HAP-1 (cell line): ENCODE data around the gene NEK6.

ENCODE experiments used
- DNase-seq, 2 experiments: peaks; one replicate each; pipeline ENCODE4 v3.0.0-alpha.2; 2016 to 2020; ENCODE audit warnings: low spot score in 2 of 2
- H3K27me3 ChIP-seq: fragments of 250-450 bp; sonication (Bioruptor Pico); 2 replicates; pipeline ENCODE4 v1.5.1; 2020; ENCODE audit warnings: low read depth, mild to moderate bottlenecking, moderate library complexity
- H3K36me3 ChIP-seq: fragments of 250-450 bp; sonication (Bioruptor Pico); replicated peaks from 2 replicates; pipeline ENCODE4 v1.5.1; 2020; ENCODE audit warnings: mild to moderate bottlenecking
- H3K4me1 ChIP-seq: fragments of 250-450 bp; sonication (Bioruptor Pico); 2 replicates; pipeline ENCODE4 v1.5.1; 2020; ENCODE audit warnings: mild to moderate bottlenecking
- H3K4me3 ChIP-seq: fragments of 250-450 bp; sonication (Bioruptor Pico); 2 replicates; pipeline ENCODE4 v1.5.1; 2020; ENCODE audit warnings: mild to moderate bottlenecking, moderate library complexity
- H3K9me3 ChIP-seq: fragments of 250-450 bp; sonication (Bioruptor Pico); 2 replicates; pipeline ENCODE4 v1.5.1; 2020; ENCODE audit warnings: mild to moderate bottlenecking, moderate library complexity
- in situ Hi-C: fragments of 300-500 bp; cut with MboI; formaldehyde crosslinking; loops from 3 replicates; pipeline ENCODE4 v1.14.3; 2020; ENCODE audit warnings: low sequenced_read_pairs, inconsistent platforms, mixed read lengths

The NEK6 gene

GRCh38 chr9:124357721-124358361 lies 100.1 kb downstream of the NEK6 start:
- no peaks in the 10 kb centered on the region for H3K4me1 ChIP-seq
- peak in 1 of 2 experiments; percentile 7 for DNase-seq
- in situ Hi-C loops, result no loop called here
- peaks cover 34% of the 10 kb centered on the region for H3K36me3 ChIP-seq
- no peak overlapping the region for H3K4me3 ChIP-seq
- H3K9me3 ChIP-seq, result no peaks in the 10 kb centered on the region
- H3K27me3 ChIP-seq, result no peaks in the 10 kb centered on the region

- no peak overlapping the region for H3K4me3 ChIP-seq
- peaks cover 26% of the 10 kb centered on the region for H3K36me3 ChIP-seq
- H3K27me3 ChIP-seq, result no peaks in the 10 kb centered on the region
- no peaks in the 10 kb centered on the region for H3K4me1 ChIP-seq
- in situ Hi-C loops, result no loop called here
- DNase-seq, result peak in 1 of 2 experiments; percentile 3
- H3K9me3 ChIP-seq, result no peaks in the 10 kb centered on the region
Measured at GRCh38 chr9:124358631-124359030, 100.9 kb downstream of the NEK6 start.

- H3K9me3 ChIP-seq, result no peaks in the 10 kb centered on the region
- no peaks in the 10 kb centered on the region for H3K4me1 ChIP-seq
- H3K36me3 ChIP-seq, result peaks cover 19% of the 10 kb centered on the region
- DNase-seq, result peak in 1 of 2 experiments; percentile 6
- H3K27me3 ChIP-seq, result no peaks in the 10 kb centered on the region
- in situ Hi-C loops, result no loop called here
- H3K4me3 ChIP-seq, result no peak overlapping the region
Measured at GRCh38 chr9:124359426-124359825, 101.7 kb downstream of the NEK6 start.

- Histone ChIP-seq H3K4me3 (no peak overlapping the region), H3K36me3 (peaks cover 17% of the 10 kb centered on the region), H3K27me3 (no peaks in the 10 kb centered on the region), H3K4me1 (no peaks in the 10 kb centered on the region), H3K9me3 (no peaks in the 10 kb centered on the region)
- DNase-seq, result no peak
- in situ Hi-C loops, result no loop called here
Measured at GRCh38 chr9:124359855-124360678, 102.3 kb downstream of the NEK6 start.

GRCh38 chr9:124361128-124361527 lies 103.4 kb downstream of the NEK6 start:
- H3K27me3 ChIP-seq, result no peaks in the 10 kb centered on the region
- H3K9me3 ChIP-seq, result no peaks in the 10 kb centered on the region
- H3K4me1 ChIP-seq, result no peaks in the 10 kb centered on the region
- no peak overlapping the region for H3K4me3 ChIP-seq
- peak in 1 of 2 experiments; percentile 5 for DNase-seq
- peaks cover 7% of the 10 kb centered on the region for H3K36me3 ChIP-seq
- in situ Hi-C loops, result no loop called here

GRCh38 chr9:124363326-124364096 lies 105.8 kb downstream of the NEK6 start:
- DNase-seq, result no peak
- no peaks in the 10 kb centered on the region for H3K4me1 ChIP-seq
- H3K4me3 ChIP-seq, result no peak overlapping the region
- in situ Hi-C loops, result no loop called here
- H3K36me3 ChIP-seq, result peaks cover 6% of the 10 kb centered on the region; the same call in 1 of the 2 replicates
- no peaks in the 10 kb centered on the region for H3K9me3 ChIP-seq
- H3K27me3 ChIP-seq, result no peaks in the 10 kb centered on the region

- Histone ChIP-seq H3K4me3 (no peak overlapping the region), H3K36me3 (peaks cover 6% of the 10 kb centered on the region; the same call in 1 of the 2 replicates), H3K27me3 (no peaks in the 10 kb centered on the region), H3K4me1 (no peaks in the 10 kb centered on the region), H3K9me3 (no peaks in the 10 kb centered on the region)
- in situ Hi-C loops, result no loop called here
- no peak for DNase-seq
Measured at GRCh38 chr9:124364141-124364540, 106.4 kb downstream of the NEK6 start.

- no peaks in the 10 kb centered on the region for H3K9me3 ChIP-seq
Measured at GRCh38 chr9:124365036-124365435, 107.3 kb downstream of the NEK6 start.

GRCh38 chr9:124366476-124367220 lies 108.9 kb downstream of the NEK6 start:
- Histone ChIP-seq H3K4me1 (peaks cover 2% of the 10 kb centered on the region; the same call in 1 of the 2 replicates), H3K36me3 (no peaks in the 10 kb centered on the region; the same call in 1 of the 2 replicates), H3K4me3 (no peak overlapping the region), H3K27me3 (no peaks in the 10 kb centered on the region), H3K9me3 (no peaks in the 10 kb centered on the region)
- DNase-seq, result no peak
- in situ Hi-C loops, result no loop called here

More at GRCh38 chr9:124365036-124365435, 107.3 kb downstream of the NEK6 start:
- Histone ChIP-seq H3K4me3 (no peak overlapping the region), H3K27me3 (no peaks in the 10 kb centered on the region), H3K4me1 (no peaks in the 10 kb centered on the region), H3K36me3 (peaks cover under 1% of the 10 kb centered on the region; the same call in 1 of the 2 replicates)
- DNase-seq, result peak; percentile 10 to 44
- in situ Hi-C loops, result no loop called here

- Histone ChIP-seq H3K27me3 (no peaks in the 10 kb centered on the region), H3K4me1 (peaks cover 6% of the 10 kb centered on the region), H3K4me3 (no peak overlapping the region), H3K9me3 (no peaks in the 10 kb centered on the region), H3K36me3 (no peaks in the 10 kb centered on the region; the same call in 1 of the 2 replicates)
- DNase-seq, result no peak
- in situ Hi-C loops, result no loop called here
Measured at GRCh38 chr9:124368692-124369091, 110.9 kb downstream of the NEK6 start.

GRCh38 chr9:124369231-124369797 lies 111.6 kb downstream of the NEK6 start:
- Histone ChIP-seq H3K4me3 (no peak overlapping the region), H3K4me1 (peaks cover 8% of the 10 kb centered on the region), H3K9me3 (no peaks in the 10 kb centered on the region), H3K27me3 (no peaks in the 10 kb centered on the region), H3K36me3 (peaks cover 2% of the 10 kb centered on the region)
- in situ Hi-C loops, result no loop called here
- no peak for DNase-seq

GRCh38 chr9:124370896-124371582 lies 113.3 kb downstream of the NEK6 start:
- in situ Hi-C loops, result no loop called here
- Histone ChIP-seq H3K4me1 (peaks cover 8% of the 10 kb centered on the region), H3K4me3 (no peak overlapping the region), H3K36me3 (peaks cover 4% of the 10 kb centered on the region), H3K27me3 (no peaks in the 10 kb centered on the region), H3K9me3 (no peaks in the 10 kb centered on the region)
- DNase-seq, result no peak
